Activated B cell treated with CpG ODN at 0.5 μM for 24 hours (primary cell): ENCODE results near the gene OR6B2. TPM values are rescaled to one million over a fixed set of nuclear protein-coding genes. Genes with fewer than 3 reads are reported as not detected.
"Not testable (repeated sequence)": the region's sequence is repeated elsewhere in the genome, so short reads cannot be mapped to it uniquely, and the experiment has no call there.

ENCODE experiments used
- ATAC-seq: fragments of 200-7000 bp; cut with Tn5 transposase; one replicate; pipeline ENCODE4 v1.10.0; 2021; ENCODE audit warnings: low read depth, mild to moderate bottlenecking, moderate library complexity
- CTCF ChIA-PET: fragments of 350-600 bp; sonication (Branson Sonifier 250); formaldehyde crosslinking; loops from one replicate; lab custom pipeline; 2021; ENCODE audit warnings: antibody characterized with exemption; lab: Charles Lee
- POLR2A ChIA-PET: fragments of 350-600 bp; sonication (Branson Sonifier 250); formaldehyde crosslinking; loops from one replicate; lab custom pipeline; 2021; ENCODE audit warnings: antibody characterized with exemption; lab: Charles Lee
- DNase-seq: peaks from one replicate; pipeline ENCODE4 v3.0.0; 2022
- H3K27ac Mint-ChIP-seq: one replicate; pipeline ENCODE4 v1.8.0; 2020; ENCODE audit warnings: mixed read lengths
- H3K27me3 Mint-ChIP-seq: one replicate; pipeline ENCODE4 v1.8.0; 2021; ENCODE audit warnings: mixed read lengths
- H3K36me3 Mint-ChIP-seq: one replicate; pipeline ENCODE4 v1.8.0; 2021; ENCODE audit warnings: low read depth, mixed read lengths
- H3K4me1 Mint-ChIP-seq: one replicate; pipeline ENCODE4 v1.8.0; 2021; ENCODE audit warnings: mixed read lengths
- H3K4me3 Mint-ChIP-seq: one replicate; pipeline ENCODE4 v1.8.0; 2020; ENCODE audit warnings: mild to moderate bottlenecking, mixed read lengths
- H3K9me3 Mint-ChIP-seq: one replicate; pipeline ENCODE4 v1.8.0; 2020; ENCODE audit warnings: mixed read lengths
- intact Hi-C: fragments of 100-400 bp; cut with micrococcal nuclease; formaldehyde crosslinking; loops from one replicate; pipeline ENCODE4 v1.15.1; 2024
- total RNA-seq: library from RNA; stranded (reverse); gene quantifications from 2 replicates; pipeline ENCODE4 v1.2.3, GENCODE V29; 2022
- TF ChIP-seq, protein P1 (sequence below): fragments of 200-600 bp; IDR thresholded peaks from one replicate; pipeline ENCODE4 v1.8.0; 2022; ENCODE audit warnings: antibody characterized with exemption, mild to moderate bottlenecking

The OR6B2 gene
- total RNA-seq, 1 donor from 2014 or later, result not detected

GRCh38 chr2:240050278-240050677 lies 20.0 kb upstream of the OR6B2 start:
- H3K27me3 Mint-ChIP-seq, result peaks cover 22% of the 10 kb centered on the region
- H3K27ac Mint-ChIP-seq, result no peak overlapping the region
- H3K4me1 Mint-ChIP-seq, result no peaks in the 10 kb centered on the region
- no peaks in the 10 kb centered on the region for H3K36me3 Mint-ChIP-seq
- no peak for ATAC-seq
- intact Hi-C loops, result no loop called here
- no peak for DNase-seq
- ChIA-PET CTCF (no interaction called here), POLR2A (no interaction called here)
- H3K9me3 Mint-ChIP-seq, result no peaks in the 10 kb centered on the region
- no peak overlapping the region for H3K4me3 Mint-ChIP-seq
- TF ChIP-seq, protein P1, sequence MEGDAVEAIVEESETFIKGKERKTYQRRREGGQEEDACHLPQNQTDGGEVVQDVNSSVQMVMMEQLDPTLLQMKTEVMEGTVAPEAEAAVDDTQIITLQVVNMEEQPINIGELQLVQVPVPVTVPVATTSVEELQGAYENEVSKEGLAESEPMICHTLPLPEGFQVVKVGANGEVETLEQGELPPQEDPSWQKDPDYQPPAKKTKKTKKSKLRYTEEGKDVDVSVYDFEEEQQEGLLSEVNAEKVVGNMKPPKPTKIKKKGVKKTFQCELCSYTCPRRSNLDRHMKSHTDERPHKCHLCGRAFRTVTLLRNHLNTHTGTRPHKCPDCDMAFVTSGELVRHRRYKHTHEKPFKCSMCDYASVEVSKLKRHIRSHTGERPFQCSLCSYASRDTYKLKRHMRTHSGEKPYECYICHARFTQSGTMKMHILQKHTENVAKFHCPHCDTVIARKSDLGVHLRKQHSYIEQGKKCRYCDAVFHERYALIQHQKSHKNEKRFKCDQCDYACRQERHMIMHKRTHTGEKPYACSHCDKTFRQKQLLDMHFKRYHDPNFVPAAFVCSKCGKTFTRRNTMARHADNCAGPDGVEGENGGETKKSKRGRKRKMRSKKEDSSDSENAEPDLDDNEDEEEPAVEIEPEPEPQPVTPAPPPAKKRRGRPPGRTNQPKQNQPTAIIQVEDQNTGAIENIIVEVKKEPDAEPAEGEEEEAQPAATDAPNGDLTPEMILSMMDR, result no peak

- DNase-seq, result no peak
- TF ChIP-seq, protein P1, result no peak
- POLR2A ChIA-PET, result no interaction called here
- CTCF ChIA-PET, result no interaction called here
- no peak overlapping the region for H3K4me3 Mint-ChIP-seq
- peaks cover 19% of the 10 kb centered on the region for H3K27me3 Mint-ChIP-seq
- intact Hi-C loops, result no loop called here
- no peak overlapping the region for H3K27ac Mint-ChIP-seq
- ATAC-seq, result no peak
- no peaks in the 10 kb centered on the region for H3K36me3 Mint-ChIP-seq
- no peaks in the 10 kb centered on the region for H3K9me3 Mint-ChIP-seq
- H3K4me1 Mint-ChIP-seq, result no peaks in the 10 kb centered on the region
These were observed 18.0 kb upstream of the OR6B2 start for GRCh38 chr2:240048237-240048636.

DNA sequence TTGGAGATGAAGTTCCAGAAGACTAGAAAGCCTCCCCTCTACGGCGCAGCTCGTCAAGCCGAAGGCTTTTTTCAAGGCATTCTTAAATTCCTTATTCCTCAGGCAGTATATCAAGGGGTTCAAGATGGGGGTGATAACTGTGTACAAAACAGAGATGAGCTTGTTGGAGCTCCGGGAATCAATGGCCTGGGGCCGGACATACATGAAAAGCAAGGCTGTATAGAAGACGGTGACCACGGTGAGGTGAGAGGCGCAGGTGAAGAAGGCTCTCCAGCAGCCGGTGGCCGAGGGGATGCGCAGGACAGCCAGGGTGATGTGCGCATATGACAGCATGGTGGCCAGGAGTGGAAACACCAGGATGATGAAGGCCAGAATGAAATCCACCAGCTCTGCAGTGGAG lies 14.9 kb upstream of the OR6B2 start:
- Mint-ChIP-seq H3K4me3 (no peak overlapping the region), H3K27ac (no peak overlapping the region), H3K27me3 (peaks cover 24% of the 10 kb centered on the region), H3K4me1 (no peaks in the 10 kb centered on the region), H3K9me3 (no peaks in the 10 kb centered on the region), H3K36me3 (no peaks in the 10 kb centered on the region)
- ATAC-seq (no peak), DNase-seq (no peak)
- CTCF ChIA-PET, result no interaction called here
- POLR2A ChIA-PET, result no interaction called here
- intact Hi-C loops, result no loop called here
- TF ChIP-seq, protein P1, result no peak

- intact Hi-C loops, CTCF ChIA-PET, H3K4me3 Mint-ChIP-seq, DNase-seq, H3K4me1 Mint-ChIP-seq, H3K36me3 Mint-ChIP-seq, H3K27ac Mint-ChIP-seq, POLR2A ChIA-PET, ATAC-seq, H3K9me3 Mint-ChIP-seq: not testable (repeated sequence)
- peaks cover 22% of the 10 kb centered on the region for H3K27me3 Mint-ChIP-seq
These were observed 13.9 kb upstream of the OR6B2 start for GRCh38 chr2:240044096-240044495.

- intact Hi-C loops, result no loop called here
- ChIA-PET CTCF (no interaction called here), POLR2A (no interaction called here)
- Mint-ChIP-seq H3K4me1 (no peaks in the 10 kb centered on the region), H3K36me3 (no peaks in the 10 kb centered on the region), H3K27me3 (peaks cover 21% of the 10 kb centered on the region), H3K9me3 (no peaks in the 10 kb centered on the region), H3K4me3 (no peak overlapping the region), H3K27ac (no peak overlapping the region)
- DNase-seq, result no peak
- no peak for ATAC-seq
- TF ChIP-seq, protein P1, result no peak
These were observed 13.2 kb upstream of the OR6B2 start for GRCh38 chr2:240043279-240043989.

DNA sequence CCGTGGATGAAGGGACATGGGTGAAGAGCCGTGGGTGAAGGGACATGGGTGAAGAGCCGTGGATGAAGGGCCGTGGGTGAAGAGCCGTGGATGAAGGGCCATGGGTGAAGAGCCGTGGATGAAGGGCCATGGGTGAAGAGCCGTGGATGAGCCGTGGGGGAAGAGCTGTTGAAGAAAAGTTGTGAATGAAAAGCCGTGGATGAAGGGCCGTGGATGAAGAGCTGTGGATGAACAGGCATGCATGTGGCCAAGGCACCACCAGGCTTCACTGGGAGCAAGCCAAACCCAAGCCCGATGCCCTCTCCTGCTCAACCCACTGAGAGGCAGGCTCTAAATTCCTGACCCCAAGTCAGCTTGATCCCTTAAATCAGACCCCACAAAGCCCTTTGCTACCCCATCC lies 12.5 kb upstream of the OR6B2 start:
- no peak for DNase-seq
- Mint-ChIP-seq H3K4me1 (no peaks in the 10 kb centered on the region), H3K36me3 (no peaks in the 10 kb centered on the region), H3K9me3 (no peaks in the 10 kb centered on the region), H3K27me3 (peaks cover 18% of the 10 kb centered on the region), H3K27ac (no peak overlapping the region), H3K4me3 (no peak overlapping the region)
- ATAC-seq, result no peak
- CTCF ChIA-PET, result no interaction called here
- intact Hi-C loops, result no loop called here
- TF ChIP-seq, protein P1, result no peak
- POLR2A ChIA-PET, result no interaction called here
